ENCODE results near the gene SNX25. TPM values are rescaled to one million over a fixed set of nuclear protein-coding genes. Genes with fewer than 3 reads are reported as not detected.

SNX25 gene
- total and polyA plus RNA-seq, 4 donors = 2.8 to 13.9 (median 5.0) TPM

DNA sequence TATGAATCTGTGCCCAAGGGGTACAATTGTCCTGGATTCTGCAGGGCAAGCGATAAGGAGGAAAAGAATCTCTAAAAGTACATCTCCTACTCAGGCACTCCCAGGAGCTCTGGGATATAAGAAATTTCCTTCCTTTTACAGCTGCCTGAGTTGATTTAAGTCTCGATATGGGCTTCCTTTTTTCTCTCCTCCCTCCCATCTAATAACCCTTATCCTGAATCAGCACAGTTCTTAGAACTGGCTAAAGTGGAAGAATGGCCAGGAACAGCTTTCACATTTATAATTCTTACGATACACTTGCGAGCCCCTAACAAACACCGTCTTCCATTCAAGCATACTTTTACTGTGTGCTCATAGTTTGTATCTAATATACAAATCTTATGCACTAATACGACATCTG is 165.2 kb downstream of the SNX25 start:
- WGBS = 80% methylated on average over 6 of the region's 6 CpGs

DNA sequence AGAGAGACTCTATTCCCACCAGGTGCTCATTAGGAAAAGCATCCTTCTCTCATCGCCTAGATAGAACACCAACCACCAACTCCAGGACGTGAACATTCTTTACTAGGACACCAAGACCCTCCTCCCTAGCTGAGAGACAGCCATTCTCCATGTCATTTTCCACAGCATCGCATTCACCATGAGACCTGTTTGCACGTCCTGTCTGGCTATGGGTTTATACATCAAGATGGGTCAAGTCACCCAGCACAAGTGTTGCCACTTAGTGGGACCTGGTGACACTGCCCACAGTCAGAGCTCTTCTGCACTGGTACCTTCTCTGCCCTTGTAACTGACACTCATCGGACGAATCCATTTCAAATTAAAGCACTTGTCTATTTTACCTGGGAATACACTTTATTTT is 168.9 kb downstream of the SNX25 start:
- peaks cover 0 to 5% (median 1%) of the 10 kb centered on the region in 4 donors for H3K4me1 ChIP-seq (ENCODE audit: control insufficient read depth in 4 of 4, insufficient read depth in 4 of 4, low read length in 3 of 4)
- DNase-seq (ENCODE audit: low spot score) = no peak
- H3K9me3 ChIP-seq (ENCODE audit: control insufficient read depth in 4 of 4, low read length in 3 of 4) = peaks cover 0 to 4% (median 0%) of the 10 kb centered on the region in 4 donors
- no peak for TF ChIP-seq FOXA1 (IDR thresholded peaks at IDR 0.05)
- TF ChIP-seq SP1 (IDR thresholded peaks at IDR 0.05) = no peak
- no peak for TF ChIP-seq HNF4G (IDR thresholded peaks at IDR 0.05)
- TF ChIP-seq FOXA2 (IDR thresholded peaks at IDR 0.05) = no peak
- TF ChIP-seq RAD21 (IDR thresholded peaks at IDR 0.05) = no peak
- TF ChIP-seq, protein P1, sequence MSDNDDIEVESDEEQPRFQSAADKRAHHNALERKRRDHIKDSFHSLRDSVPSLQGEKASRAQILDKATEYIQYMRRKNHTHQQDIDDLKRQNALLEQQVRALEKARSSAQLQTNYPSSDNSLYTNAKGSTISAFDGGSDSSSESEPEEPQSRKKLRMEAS (IDR thresholded peaks at IDR 0.05) = no peak
- no peak for TF ChIP-seq HNF4A (conservative IDR thresholded peaks at IDR 0.05)
- TF ChIP-seq, protein P2, sequence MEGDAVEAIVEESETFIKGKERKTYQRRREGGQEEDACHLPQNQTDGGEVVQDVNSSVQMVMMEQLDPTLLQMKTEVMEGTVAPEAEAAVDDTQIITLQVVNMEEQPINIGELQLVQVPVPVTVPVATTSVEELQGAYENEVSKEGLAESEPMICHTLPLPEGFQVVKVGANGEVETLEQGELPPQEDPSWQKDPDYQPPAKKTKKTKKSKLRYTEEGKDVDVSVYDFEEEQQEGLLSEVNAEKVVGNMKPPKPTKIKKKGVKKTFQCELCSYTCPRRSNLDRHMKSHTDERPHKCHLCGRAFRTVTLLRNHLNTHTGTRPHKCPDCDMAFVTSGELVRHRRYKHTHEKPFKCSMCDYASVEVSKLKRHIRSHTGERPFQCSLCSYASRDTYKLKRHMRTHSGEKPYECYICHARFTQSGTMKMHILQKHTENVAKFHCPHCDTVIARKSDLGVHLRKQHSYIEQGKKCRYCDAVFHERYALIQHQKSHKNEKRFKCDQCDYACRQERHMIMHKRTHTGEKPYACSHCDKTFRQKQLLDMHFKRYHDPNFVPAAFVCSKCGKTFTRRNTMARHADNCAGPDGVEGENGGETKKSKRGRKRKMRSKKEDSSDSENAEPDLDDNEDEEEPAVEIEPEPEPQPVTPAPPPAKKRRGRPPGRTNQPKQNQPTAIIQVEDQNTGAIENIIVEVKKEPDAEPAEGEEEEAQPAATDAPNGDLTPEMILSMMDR (IDR thresholded peaks at IDR 0.05; ENCODE audit: low read depth, low read length, missing input control) = no peak
- no peaks in the 10 kb centered on the region for H3K36me3 ChIP-seq (ENCODE audit: control insufficient read depth in 4 of 4, insufficient read depth in 3 of 4, low read depth in 1 of 4, low read length in 3 of 4)
- H3K4me3 ChIP-seq (ENCODE audit: low read depth in 1 of 3, low read length in 3 of 3) = no peak overlapping the region
- H3K27me3 ChIP-seq (ENCODE audit: control insufficient read depth in 4 of 4, insufficient read depth in 4 of 4, low read length in 3 of 4) = no peaks in the 10 kb centered on the region
- 99% methylated on average over 6 of the region's 6 CpGs for WGBS
- no peak overlapping the region for H3K9ac ChIP-seq (ENCODE audit: low read depth in 1 of 2, low read length in 2 of 2)
- H3K27ac ChIP-seq (ENCODE audit: low read depth in 1 of 2, low read length in 2 of 2) = no peak overlapping the region

More for the DNA sequence above, 165.2 kb downstream of the SNX25 start:
- TF ChIP-seq YY1 (IDR thresholded peaks at IDR 0.05) = no peak
- TF ChIP-seq, protein P3, sequence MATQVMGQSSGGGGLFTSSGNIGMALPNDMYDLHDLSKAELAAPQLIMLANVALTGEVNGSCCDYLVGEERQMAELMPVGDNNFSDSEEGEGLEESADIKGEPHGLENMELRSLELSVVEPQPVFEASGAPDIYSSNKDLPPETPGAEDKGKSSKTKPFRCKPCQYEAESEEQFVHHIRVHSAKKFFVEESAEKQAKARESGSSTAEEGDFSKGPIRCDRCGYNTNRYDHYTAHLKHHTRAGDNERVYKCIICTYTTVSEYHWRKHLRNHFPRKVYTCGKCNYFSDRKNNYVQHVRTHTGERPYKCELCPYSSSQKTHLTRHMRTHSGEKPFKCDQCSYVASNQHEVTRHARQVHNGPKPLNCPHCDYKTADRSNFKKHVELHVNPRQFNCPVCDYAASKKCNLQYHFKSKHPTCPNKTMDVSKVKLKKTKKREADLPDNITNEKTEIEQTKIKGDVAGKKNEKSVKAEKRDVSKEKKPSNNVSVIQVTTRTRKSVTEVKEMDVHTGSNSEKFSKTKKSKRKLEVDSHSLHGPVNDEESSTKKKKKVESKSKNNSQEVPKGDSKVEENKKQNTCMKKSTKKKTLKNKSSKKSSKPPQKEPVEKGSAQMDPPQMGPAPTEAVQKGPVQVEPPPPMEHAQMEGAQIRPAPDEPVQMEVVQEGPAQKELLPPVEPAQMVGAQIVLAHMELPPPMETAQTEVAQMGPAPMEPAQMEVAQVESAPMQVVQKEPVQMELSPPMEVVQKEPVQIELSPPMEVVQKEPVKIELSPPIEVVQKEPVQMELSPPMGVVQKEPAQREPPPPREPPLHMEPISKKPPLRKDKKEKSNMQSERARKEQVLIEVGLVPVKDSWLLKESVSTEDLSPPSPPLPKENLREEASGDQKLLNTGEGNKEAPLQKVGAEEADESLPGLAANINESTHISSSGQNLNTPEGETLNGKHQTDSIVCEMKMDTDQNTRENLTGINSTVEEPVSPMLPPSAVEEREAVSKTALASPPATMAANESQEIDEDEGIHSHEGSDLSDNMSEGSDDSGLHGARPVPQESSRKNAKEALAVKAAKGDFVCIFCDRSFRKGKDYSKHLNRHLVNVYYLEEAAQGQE (IDR thresholded peaks at IDR 0.05) = no peak
- no peak for TF ChIP-seq RXRA (IDR thresholded peaks at IDR 0.05)
- TF ChIP-seq, protein P4, sequence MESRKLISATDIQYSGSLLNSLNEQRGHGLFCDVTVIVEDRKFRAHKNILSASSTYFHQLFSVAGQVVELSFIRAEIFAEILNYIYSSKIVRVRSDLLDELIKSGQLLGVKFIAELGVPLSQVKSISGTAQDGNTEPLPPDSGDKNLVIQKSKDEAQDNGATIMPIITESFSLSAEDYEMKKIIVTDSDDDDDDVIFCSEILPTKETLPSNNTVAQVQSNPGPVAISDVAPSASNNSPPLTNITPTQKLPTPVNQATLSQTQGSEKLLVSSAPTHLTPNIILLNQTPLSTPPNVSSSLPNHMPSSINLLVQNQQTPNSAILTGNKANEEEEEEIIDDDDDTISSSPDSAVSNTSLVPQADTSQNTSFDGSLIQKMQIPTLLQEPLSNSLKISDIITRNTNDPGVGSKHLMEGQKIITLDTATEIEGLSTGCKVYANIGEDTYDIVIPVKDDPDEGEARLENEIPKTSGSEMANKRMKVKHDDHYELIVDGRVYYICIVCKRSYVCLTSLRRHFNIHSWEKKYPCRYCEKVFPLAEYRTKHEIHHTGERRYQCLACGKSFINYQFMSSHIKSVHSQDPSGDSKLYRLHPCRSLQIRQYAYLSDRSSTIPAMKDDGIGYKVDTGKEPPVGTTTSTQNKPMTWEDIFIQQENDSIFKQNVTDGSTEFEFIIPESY (IDR thresholded peaks at IDR 0.05) = no peak
- Histone ChIP-seq H3K36me3 (ENCODE audit: control insufficient read depth in 4 of 4, insufficient read depth in 3 of 4, low read depth in 1 of 4, low read length in 3 of 4) (peaks cover 0 to 6% (median 0%) of the 10 kb centered on the region in 4 donors), H3K4me1 (ENCODE audit: control insufficient read depth in 4 of 4, insufficient read depth in 4 of 4, low read length in 3 of 4) (no peaks in the 10 kb centered on the region), H3K27ac (ENCODE audit: low read depth in 1 of 2, low read length in 2 of 2) (no peak overlapping the region), H3K9me3 (ENCODE audit: control insufficient read depth in 4 of 4, low read length in 3 of 4) (no peaks in the 10 kb centered on the region), H3K9ac (ENCODE audit: low read depth in 1 of 2, low read length in 2 of 2) (no peak overlapping the region), H3K27me3 (ENCODE audit: control insufficient read depth in 4 of 4, insufficient read depth in 4 of 4, low read length in 3 of 4) (no peaks in the 10 kb centered on the region), H3K4me3 (ENCODE audit: low read depth in 1 of 3, low read length in 3 of 3) (no peak overlapping the region)
- DNase-seq (ENCODE audit: low spot score) = no peak

Measured in liver (tissue), 9 donors.